HT1080 (cell line): Measurements from ENCODE around the gene ANKS1B. TPM values are rescaled to one million over a fixed set of nuclear protein-coding genes. Genes with fewer than 3 reads are reported as not detected.
"Not testable (repeated sequence)": the region's sequence is repeated elsewhere in the genome, so short reads cannot be mapped to it uniquely, and the experiment has no call there.

Experiments used
- DNase-seq: peaks from one replicate; pipeline ENCODE4 v3.0.0-alpha.2; 2015; ENCODE audit warnings: low read depth
- total RNA-seq: library from RNA; depleted of rRNA; stranded (reverse); fragments of >200 nt; shearing (Covaris generic); gene quantifications from 2 replicates; pipeline ENCODE4 v1.2.3, GENCODE V29; 2014

Gene ANKS1B
- total RNA-seq, 1 experiment from 2014 or later: not detected

GRCh38 chr12:99068993-99069747 lies 915.6 kb downstream of the ANKS1B start:
- no peak for DNase-seq

GRCh38 chr12:99067171-99067785 lies 917.5 kb downstream of the ANKS1B start:
- no peak for DNase-seq

- no peak for DNase-seq
Measured at GRCh38 chr12:99066726-99067125, 918.0 kb downstream of the ANKS1B start.

GRCh38 chr12:99063182-99063581 lies 921.6 kb downstream of the ANKS1B start:
- DNase-seq: no peak

- peak; percentile 1 for DNase-seq
Measured at GRCh38 chr12:99059824-99060511, 924.8 kb downstream of the ANKS1B start.

GRCh38 chr12:99057670-99058069 lies 927.1 kb downstream of the ANKS1B start:
- DNase-seq: no peak

- DNase-seq: no peak
Measured at GRCh38 chr12:99056186-99056585, 928.5 kb downstream of the ANKS1B start.

- DNase-seq: no peak
Measured at GRCh38 chr12:99055299-99055698, 929.4 kb downstream of the ANKS1B start.

- peak; percentile 12 for DNase-seq
Measured at GRCh38 chr12:99054601-99055128, 930.1 kb downstream of the ANKS1B start.

- DNase-seq: peak; percentile 8
Measured at GRCh38 chr12:99053616-99054362, 930.9 kb downstream of the ANKS1B start.

- no peak for DNase-seq
Measured at GRCh38 chr12:99049774-99050173, 935.0 kb downstream of the ANKS1B start.

GRCh38 chr12:99045158-99045557 lies 939.6 kb downstream of the ANKS1B start:
- no peak for DNase-seq

- DNase-seq: peak; percentile 36
Measured at GRCh38 chr12:99043319-99043914, 941.3 kb downstream of the ANKS1B start.

GRCh38 chr12:99042226-99042625 lies 942.5 kb downstream of the ANKS1B start:
- no peak for DNase-seq

- DNase-seq: no peak
Measured at GRCh38 chr12:99039367-99040120, 945.2 kb downstream of the ANKS1B start.

- no peak for DNase-seq
Measured at GRCh38 chr12:99036566-99036965, 948.2 kb downstream of the ANKS1B start.

GRCh38 chr12:99035803-99036202 lies 948.9 kb downstream of the ANKS1B start:
- DNase-seq: no peak

- DNase-seq: not testable (repeated sequence)
Measured at GRCh38 chr12:99034201-99034600, 950.5 kb downstream of the ANKS1B start.

- DNase-seq: no peak
Measured at GRCh38 chr12:99029511-99030271, 955.0 kb downstream of the ANKS1B start.
